HTR-8/SVneo (cell line): Measurements from ENCODE around the gene TMEM132A.

ENCODE experiments used
- DNase-seq: peaks from one replicate; pipeline ENCODE4 v3.0.0; 2011; ENCODE audit warnings: low spot score, mixed read lengths; ENCODE audit not compliant: insufficient read length
- FAIRE-seq: peaks from 2 replicates; lab custom pipeline; 2011; peaks lifted over from hg19 to GRCh38; lab: Jason Lieb, UNC

TMEM132A gene

GRCh38 chr11:60918251-60918938, 5.9 kb upstream of the TMEM132A start:
- DNase-seq (no peak), FAIRE-seq (no peak)

DNA sequence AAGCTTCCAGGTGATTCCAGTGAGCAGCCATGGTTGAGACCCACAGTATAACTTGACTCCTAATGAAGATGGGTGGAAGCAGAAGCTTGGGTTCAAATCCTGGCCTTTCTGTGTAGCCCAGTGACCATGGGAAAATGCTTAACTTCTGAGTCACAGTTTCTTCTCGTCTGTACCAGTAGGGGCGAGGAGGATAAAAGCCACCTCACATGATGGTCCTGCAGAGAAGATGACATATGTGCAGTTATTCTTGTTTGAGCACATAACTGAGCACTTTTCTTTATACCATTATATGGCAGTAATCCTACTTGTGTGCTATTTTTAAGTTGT, 5.4 kb upstream of the TMEM132A start:
- DNase-seq: no peak
- FAIRE-seq: no peak

DNA sequence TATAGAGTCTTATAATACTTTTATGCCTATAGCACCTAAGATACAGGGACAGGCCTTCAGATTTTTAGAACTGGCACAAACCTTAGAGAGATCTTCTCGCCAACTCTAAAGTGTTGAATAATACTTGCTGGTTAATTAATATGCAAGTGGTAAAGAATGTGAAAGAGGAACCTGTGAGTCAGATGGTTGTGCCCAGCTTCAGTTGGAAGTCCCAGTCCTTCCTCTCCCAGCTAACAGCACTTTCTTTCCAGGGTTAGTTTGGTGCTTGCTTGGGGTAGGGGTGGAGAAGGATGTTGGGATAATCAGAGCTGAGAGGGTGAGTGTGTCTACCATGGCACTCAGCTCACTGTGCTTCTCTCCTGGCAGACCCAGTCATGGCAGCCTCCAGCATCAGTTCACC, 4.9 kb upstream of the TMEM132A start:
- no peak for DNase-seq
- FAIRE-seq: no peak

- no peak for DNase-seq
- no peak for FAIRE-seq
Measured at GRCh38 chr11:60919956-60920355, 4.3 kb upstream of the TMEM132A start.

DNA sequence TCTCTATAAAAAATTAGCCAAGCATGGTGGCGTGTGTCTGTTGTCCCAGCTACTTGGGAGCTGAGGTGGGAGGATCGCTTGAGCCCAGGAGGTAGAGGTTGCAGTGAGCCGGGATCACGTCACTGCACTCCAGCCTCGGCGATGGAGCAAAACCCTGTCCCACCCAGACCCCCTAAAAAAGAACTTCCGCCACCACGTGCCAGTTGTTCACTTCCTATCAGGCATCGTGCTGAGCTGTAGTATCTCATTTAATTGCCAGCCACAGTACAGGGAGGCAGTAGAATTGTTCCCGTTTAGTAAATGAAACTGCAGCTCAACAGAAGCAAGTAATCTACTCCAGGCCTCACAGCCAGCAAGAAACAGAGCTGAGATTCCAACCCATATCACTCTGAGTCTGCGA, 3.0 kb upstream of the TMEM132A start:
- DNase-seq (no peak), FAIRE-seq (no peak)

DNA sequence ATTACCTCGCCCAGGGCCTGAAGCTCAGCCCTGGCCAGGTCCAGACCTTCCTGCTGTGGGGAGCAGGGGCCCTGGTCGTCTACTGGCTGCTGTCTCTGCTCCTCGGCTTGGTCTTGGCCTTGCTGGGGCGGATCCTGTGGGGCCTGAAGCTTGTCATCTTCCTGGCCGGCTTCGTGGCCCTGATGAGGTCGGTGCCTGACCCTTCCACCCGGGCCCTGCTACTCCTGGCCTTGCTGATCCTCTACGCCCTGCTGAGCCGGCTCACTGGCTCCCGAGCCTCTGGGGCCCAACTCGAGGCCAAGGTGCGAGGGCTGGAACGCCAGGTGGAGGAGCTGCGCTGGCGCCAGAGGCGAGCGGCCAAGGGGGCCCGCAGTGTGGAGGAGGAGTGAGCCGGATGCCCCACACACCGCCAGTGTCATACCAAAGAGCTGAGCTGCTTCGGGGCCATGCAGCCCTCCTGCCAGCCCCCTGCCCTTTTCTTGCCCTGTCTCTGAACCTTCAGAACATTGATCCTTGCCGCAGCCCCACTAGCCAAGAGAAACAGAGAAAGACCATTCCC, 2.4 kb upstream of the TMEM132A start:
- DNase-seq (no peak), FAIRE-seq (no peak)

- DNase-seq (no peak), FAIRE-seq (no peak)
Measured at GRCh38 chr11:60922906-60923305, 1.4 kb upstream of the TMEM132A start.

DNA sequence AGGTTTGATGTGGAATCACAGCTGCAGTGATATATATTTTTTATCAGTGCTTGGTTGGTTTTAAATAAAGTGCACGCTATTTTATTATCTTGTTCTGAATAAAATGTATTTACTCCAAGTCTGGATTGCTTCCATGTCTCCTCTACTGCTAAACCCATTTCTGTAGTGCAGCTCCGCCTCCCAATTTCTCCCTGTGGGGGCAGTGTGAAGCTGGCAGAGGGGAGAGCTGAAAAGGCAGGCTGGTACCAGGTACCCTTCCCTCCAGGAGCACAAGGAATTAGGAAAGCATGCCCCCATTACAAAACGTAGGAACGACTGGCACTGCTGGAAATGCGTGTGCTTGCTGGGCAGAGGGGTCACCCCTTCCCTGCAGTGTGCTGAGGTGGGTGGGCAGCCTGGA, 934 bp upstream of the TMEM132A start:
- FAIRE-seq (no peak), DNase-seq (no peak)

DNA sequence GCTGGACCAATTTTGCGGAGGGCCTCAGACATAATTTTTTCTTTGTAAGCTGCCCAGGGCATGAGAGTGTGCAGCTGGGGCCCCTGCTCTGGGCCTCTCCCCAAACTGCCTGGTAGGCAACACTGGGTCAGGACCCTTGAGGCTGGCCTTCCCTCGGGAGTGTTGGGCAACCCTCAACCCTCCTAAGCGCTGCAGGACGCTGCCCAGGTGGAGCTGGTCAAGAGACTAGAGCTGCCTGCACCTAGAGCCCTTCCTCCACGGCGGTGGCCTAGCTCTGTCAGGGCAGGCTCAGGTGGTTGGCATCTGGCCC, 505 bp upstream of the TMEM132A start:
- FAIRE-seq: no peak

GRCh38 chr11:60924906-60925853, 920 bp downstream of the TMEM132A start:
- DNase-seq (no peak), FAIRE-seq (peak; percentile 20)

More for the DNA sequence above, 505 bp upstream of the TMEM132A start:
- no peak for DNase-seq

DNA sequence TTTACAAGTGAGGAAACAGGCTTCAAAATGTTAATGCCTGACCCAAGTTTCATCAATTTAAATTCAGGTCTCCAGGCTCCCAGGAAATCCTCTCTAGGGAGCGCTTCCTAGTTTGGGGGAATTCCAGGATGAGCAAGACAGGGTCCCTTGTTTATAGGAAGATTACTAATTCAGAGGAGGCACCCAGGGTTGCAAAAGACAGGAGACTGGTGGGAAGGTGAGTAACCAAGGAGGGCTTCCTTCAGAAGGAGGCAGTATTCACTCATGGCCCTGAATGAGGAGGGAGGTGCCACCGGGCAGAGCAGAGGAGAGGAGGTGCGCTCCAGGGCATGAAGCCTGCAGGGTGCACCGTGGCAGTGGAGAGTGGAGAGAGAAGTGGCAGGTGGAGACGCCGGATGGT, 1.6 kb downstream of the TMEM132A start:
- DNase-seq (no peak), FAIRE-seq (no peak)

GRCh38 chr11:60926500-60926899, 2.2 kb downstream of the TMEM132A start:
- FAIRE-seq: no peak
- DNase-seq: no peak

DNA sequence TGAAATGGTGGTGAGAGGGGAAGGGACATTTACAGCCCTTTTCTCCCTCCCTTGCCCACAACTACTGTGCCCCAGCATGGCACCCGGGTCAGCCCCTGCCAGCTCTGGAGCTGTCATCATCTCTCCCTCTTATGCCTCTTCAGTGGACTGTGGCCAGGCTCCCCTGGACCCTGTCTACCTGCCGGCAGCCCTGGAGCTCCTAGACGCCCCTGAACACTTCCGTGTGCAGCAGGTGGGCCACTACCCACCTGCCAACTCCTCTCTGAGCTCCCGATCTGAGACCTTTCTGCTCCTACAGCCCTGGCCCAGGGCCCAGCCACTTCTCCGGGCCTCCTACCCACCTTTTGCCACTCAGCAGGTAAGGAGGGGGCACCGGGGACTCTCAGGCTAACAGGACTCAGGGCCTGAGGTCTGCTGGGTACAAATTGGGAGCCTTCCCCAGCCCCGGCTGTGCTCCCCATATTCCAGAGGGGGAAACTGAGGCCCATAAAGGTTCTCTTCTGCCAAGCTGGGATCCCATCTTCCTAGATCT, 2.9 kb downstream of the TMEM132A start:
- no peak for FAIRE-seq
- DNase-seq: no peak

DNA sequence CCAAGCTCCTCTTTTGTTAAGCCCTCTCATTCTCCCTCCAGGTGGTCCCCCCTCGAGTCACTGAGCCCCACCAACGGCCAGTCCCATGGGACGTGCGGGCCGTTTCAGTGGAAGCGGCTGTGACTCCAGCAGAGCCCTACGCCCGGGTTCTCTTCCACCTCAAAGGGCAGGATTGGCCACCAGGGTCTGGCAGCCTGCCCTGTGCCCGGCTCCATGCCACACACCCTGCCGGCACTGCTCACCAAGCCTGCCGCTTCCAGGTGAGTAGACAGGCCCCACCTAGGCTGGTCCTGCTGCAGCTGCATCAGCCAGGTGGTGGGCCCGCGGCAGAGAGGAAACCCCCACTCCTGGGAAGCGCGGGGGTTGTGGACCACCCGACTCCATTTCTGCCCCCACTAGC, 3.3 kb downstream of the TMEM132A start:
- no peak for DNase-seq
- no peak for FAIRE-seq

DNA sequence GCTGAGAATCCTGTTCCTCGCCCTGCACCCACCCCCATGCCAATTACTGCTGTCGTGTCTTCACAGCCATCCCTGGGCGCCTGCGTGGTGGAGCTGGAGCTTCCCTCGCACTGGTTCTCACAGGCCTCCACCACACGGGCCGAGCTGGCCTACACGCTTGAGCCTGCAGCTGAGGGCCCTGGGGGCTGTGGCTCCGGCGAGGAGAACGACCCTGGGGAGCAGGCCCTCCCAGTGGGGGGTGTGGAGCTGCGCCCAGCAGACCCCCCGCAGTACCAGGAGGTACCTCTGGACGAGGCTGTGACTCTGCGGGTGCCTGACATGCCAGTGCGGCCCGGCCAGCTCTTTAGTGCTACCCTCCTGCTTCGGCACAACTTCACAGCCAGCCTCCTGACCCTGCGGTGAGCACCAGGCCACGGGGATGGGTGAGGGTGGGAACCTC, 4.3 kb downstream of the TMEM132A start:
- no peak for FAIRE-seq
- no peak for DNase-seq

DNA sequence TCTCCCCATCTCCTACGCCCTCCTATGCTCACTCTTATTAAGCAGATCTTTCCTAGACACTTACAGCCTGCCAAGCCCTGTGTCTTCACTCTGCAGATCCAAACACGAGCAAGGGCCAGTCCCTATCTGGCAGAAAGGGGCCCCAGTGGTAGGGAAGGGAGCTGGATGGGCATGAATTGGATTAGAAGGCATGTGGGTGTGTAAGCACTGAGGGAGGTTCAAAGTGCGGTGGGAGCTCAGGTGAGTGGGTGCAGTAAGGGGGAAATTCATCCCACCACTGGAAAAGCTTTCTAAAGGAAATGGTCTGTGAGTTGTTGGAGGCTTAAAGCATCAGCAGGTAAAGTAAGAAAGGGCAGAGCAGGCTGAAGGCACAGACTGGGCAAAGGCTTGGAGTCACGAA, 5.5 kb downstream of the TMEM132A start:
- FAIRE-seq (no peak), DNase-seq (no peak)

DNA sequence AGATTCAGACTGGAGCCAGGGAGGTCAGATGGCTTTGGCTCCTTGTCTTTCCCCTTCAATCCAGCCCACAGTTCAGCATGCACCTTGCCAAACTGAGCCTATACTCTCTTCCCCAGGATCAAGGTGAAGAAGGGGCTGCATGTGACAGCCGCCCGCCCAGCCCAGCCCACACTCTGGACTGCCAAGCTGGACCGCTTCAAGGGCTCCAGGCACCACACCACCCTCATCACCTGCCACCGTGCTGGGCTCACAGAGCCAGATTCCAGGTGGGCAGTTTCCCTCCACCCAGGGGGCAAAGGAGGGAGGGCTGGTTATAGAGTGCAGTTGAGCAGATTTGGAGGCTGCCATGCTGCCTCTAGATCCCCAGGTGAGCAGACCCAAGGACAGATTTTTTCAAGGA, 6.1 kb downstream of the TMEM132A start:
- FAIRE-seq (no peak), DNase-seq (no peak)

DNA sequence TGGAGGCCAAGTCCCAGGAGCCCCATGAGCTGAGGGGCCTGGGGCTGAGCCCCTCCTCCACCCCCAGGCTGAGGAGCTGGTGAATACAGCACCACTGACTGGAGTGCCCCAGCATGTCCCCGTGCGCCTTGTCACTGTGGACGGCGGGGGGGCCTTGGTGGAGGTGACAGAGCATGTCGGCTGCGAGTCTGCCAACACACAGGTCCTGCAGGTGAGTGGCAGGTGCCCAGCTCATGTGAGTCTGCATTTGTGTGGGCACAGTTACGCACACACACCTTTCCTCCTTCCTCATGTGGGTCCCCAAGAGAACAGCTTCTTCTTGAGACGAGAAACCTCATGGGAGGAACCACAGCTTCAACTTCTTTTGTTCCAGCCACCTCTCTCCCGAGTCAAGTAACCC, 7.7 kb downstream of the TMEM132A start:
- DNase-seq (no peak), FAIRE-seq (no peak)

DNA sequence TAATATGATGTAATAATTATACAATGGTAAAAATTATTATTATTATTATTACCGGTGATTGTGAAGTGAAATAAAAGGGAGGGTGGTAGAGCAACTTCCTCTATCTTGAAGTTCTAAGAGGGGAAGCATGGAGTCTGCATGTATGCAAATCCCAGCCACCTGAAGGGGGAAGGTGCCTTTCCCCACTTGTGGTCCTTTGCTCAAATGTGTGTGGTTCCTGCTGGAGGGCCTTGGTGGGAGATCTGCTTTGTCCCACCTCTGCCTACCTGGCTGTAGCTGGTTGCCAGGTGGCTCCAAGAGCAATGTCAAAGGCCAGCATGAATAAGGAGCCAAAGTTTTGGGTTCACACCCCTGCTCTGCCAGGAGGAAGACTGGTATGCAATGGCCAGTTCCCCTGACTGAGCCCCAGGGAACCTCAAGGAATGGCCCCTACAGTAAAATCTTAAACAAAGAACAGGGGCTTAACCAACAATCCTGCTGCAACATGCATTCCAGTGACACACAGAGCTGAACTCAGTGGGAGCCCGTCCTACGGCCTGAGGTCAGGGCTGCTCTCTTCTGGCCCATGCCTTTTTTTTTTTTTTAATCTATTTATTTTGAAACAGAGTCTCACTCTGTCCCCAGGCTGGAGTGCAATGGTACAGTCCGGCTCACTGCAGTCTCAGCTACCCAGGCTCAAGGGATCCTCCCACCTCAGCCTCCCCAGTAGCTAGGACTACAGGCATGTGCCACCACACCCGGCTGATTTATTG, 8.5 kb downstream of the TMEM132A start:
- FAIRE-seq (no peak), DNase-seq (no peak)

GRCh38 chr11:60933416-60934123, 9.3 kb downstream of the TMEM132A start:
- FAIRE-seq: no peak
- DNase-seq: no peak
